Mesothelial cell of epicardium (in vitro differentiated cells): ENCODE results near the gene TTC28. TPM values are rescaled to one million over a fixed set of nuclear protein-coding genes. Genes with fewer than 3 reads are reported as not detected.

Experiments
- DNase-seq, 2 experiments: peaks; one replicate each; pipeline ENCODE4 v3.0.0; 2021; ENCODE audit warnings: low spot score in 2 of 2; ENCODE audit not compliant: unreplicated experiment in 2 of 2
- H3K27ac Mint-ChIP-seq: 2 replicates; pipeline ENCODE4 v1.8.0; 2021; ENCODE audit warnings: mixed read lengths
- H3K27me3 Mint-ChIP-seq: 2 replicates; pipeline ENCODE4 v1.8.0; 2021; ENCODE audit warnings: low read depth, mixed read lengths
- H3K36me3 Mint-ChIP-seq: 2 replicates; pipeline ENCODE4 v1.8.0; 2021; ENCODE audit warnings: mixed read lengths
- H3K4me1 Mint-ChIP-seq: 2 replicates; pipeline ENCODE4 v1.8.0; 2021; ENCODE audit warnings: mixed read lengths
- H3K4me3 Mint-ChIP-seq: 2 replicates; pipeline ENCODE4 v1.8.0; 2021; ENCODE audit warnings: mild to moderate bottlenecking, moderate library complexity, mixed read lengths
- H3K9me3 Mint-ChIP-seq: 2 replicates; pipeline ENCODE4 v1.8.0; 2021; ENCODE audit warnings: mixed read lengths
- total RNA-seq: library from RNA; stranded (reverse); gene quantifications from 3 replicates; pipeline ENCODE4 v1.2.1, GENCODE V29; 2021
- TF ChIP-seq, protein P1 (sequence below): fragments of 200-600 bp; sonication (generic); IDR thresholded peaks from one replicate; pipeline ENCODE4 v1.5.0; 2021; ENCODE audit warnings: antibody characterized with exemption; ENCODE audit not compliant: unreplicated experiment

Gene TTC28
- total RNA-seq, 1 donor from 2014 or later: 95.9 TPM

- Mint-ChIP-seq H3K27ac (no peak overlapping the region), H3K4me1 (peaks cover 15% of the 10 kb centered on the region), H3K27me3 (no peaks in the 10 kb centered on the region), H3K9me3 (peaks cover 3% of the 10 kb centered on the region), H3K4me3 (no peak overlapping the region), H3K36me3 (peaks cover 12% of the 10 kb centered on the region)
- DNase-seq: no peak
- TF ChIP-seq, protein P1, sequence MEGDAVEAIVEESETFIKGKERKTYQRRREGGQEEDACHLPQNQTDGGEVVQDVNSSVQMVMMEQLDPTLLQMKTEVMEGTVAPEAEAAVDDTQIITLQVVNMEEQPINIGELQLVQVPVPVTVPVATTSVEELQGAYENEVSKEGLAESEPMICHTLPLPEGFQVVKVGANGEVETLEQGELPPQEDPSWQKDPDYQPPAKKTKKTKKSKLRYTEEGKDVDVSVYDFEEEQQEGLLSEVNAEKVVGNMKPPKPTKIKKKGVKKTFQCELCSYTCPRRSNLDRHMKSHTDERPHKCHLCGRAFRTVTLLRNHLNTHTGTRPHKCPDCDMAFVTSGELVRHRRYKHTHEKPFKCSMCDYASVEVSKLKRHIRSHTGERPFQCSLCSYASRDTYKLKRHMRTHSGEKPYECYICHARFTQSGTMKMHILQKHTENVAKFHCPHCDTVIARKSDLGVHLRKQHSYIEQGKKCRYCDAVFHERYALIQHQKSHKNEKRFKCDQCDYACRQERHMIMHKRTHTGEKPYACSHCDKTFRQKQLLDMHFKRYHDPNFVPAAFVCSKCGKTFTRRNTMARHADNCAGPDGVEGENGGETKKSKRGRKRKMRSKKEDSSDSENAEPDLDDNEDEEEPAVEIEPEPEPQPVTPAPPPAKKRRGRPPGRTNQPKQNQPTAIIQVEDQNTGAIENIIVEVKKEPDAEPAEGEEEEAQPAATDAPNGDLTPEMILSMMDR: no peak
These were observed 573.0 kb downstream of the TTC28 start for GRCh38 chr22:28106617-28107016.

- H3K4me1 Mint-ChIP-seq: peaks cover 12% of the 10 kb centered on the region
- TF ChIP-seq, protein P1: no peak
- H3K27me3 Mint-ChIP-seq: no peaks in the 10 kb centered on the region
- H3K9me3 Mint-ChIP-seq: peaks cover 3% of the 10 kb centered on the region
- no peak overlapping the region for H3K4me3 Mint-ChIP-seq
- peak overlapping the region; percentile 78 for H3K27ac Mint-ChIP-seq
- H3K36me3 Mint-ChIP-seq: peaks cover 13% of the 10 kb centered on the region
- no peak for DNase-seq
These were observed 573.7 kb downstream of the TTC28 start for GRCh38 chr22:28105988-28106387.

- Mint-ChIP-seq H3K9me3 (peaks cover 3% of the 10 kb centered on the region), H3K4me1 (peaks cover 12% of the 10 kb centered on the region), H3K36me3 (peaks cover 17% of the 10 kb centered on the region), H3K4me3 (no peak overlapping the region), H3K27ac (peak overlapping the region; percentile 78), H3K27me3 (no peaks in the 10 kb centered on the region)
- no peak for DNase-seq
- TF ChIP-seq, protein P1: no peak
These were observed 574.2 kb downstream of the TTC28 start for GRCh38 chr22:28105413-28105812.

GRCh38 chr22:28103596-28103995 lies 576.0 kb downstream of the TTC28 start:
- H3K4me1 Mint-ChIP-seq: peaks cover 12% of the 10 kb centered on the region
- no peak for DNase-seq
- TF ChIP-seq, protein P1: no peak
- H3K27ac Mint-ChIP-seq: no peak overlapping the region
- no peak overlapping the region for H3K4me3 Mint-ChIP-seq
- H3K9me3 Mint-ChIP-seq: no peaks in the 10 kb centered on the region
- H3K27me3 Mint-ChIP-seq: no peaks in the 10 kb centered on the region
- peaks cover 22% of the 10 kb centered on the region for H3K36me3 Mint-ChIP-seq

DNA sequence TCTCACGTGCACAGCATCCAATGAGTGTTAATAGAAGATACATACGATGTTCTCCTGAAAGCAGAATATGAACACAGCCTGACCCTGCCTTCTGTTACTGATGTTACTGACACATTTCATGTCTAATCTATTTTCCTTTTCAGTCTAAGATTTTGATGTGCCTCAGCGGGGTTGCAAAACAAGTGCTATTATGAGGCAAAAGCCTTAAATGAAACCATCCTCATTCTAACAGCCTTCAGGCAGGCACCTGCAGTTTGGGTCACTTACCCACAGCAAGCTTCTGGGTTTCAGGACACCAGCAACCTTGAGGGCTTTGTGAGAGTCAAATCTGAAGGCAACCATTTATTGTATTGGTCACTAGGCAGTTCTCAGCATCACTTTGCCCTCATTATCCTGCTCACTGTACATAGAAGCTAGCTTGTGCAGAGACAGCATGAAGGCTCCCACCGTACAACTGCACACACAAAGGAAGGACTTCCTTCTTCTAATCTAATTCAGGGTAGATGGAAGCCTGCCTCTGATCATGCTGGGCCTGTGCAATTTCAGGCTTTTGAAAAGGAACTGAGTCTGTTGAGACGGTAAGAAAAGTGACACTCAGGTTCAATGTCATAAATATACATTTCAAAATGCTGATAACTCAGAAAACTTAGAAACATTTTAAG lies 577.4 kb downstream of the TTC28 start:
- H3K4me1 Mint-ChIP-seq: peaks cover 12% of the 10 kb centered on the region
- no peaks in the 10 kb centered on the region for H3K9me3 Mint-ChIP-seq
- H3K4me3 Mint-ChIP-seq: no peak overlapping the region
- H3K27ac Mint-ChIP-seq: no peak overlapping the region
- no peaks in the 10 kb centered on the region for H3K27me3 Mint-ChIP-seq
- no peak for DNase-seq
- peaks cover 28% of the 10 kb centered on the region for H3K36me3 Mint-ChIP-seq
- TF ChIP-seq, protein P1: no peak

GRCh38 chr22:28097627-28098026 lies 582.0 kb downstream of the TTC28 start:
- H3K4me3 Mint-ChIP-seq: no peak overlapping the region
- DNase-seq: no peak
- peaks cover 23% of the 10 kb centered on the region for H3K36me3 Mint-ChIP-seq
- no peaks in the 10 kb centered on the region for H3K27me3 Mint-ChIP-seq
- no peaks in the 10 kb centered on the region for H3K9me3 Mint-ChIP-seq
- TF ChIP-seq, protein P1: no peak
- peaks cover 5% of the 10 kb centered on the region for H3K4me1 Mint-ChIP-seq
- no peak overlapping the region for H3K27ac Mint-ChIP-seq
